HCT116 (cell line): ENCODE data around the gene TOMM34. TPM values are rescaled to one million over a fixed set of nuclear protein-coding genes. Genes with fewer than 3 reads are reported as not detected.
A peak's percentile ranks its signal among the peaks of the same experiment; 100 is the strongest.

Source experiments
- ATAC-seq: fragments of 200-7000 bp; cut with Tn5 transposase; 2 replicates; pipeline ENCODE4 v1.9.1; 2020; ENCODE audit warnings: mild to moderate bottlenecking, moderate library complexity
- Bru-seq: library from RNA; stranded (reverse); fragments of 400-500 nt; gene quantifications from one replicate; lab custom pipeline; 2021; lab: Mats Ljungman, UMichigan
- BruChase-seq, 2 experiments: library from RNA; stranded (reverse); fragments of 400-500 nt; gene quantifications; one replicate each; lab custom pipeline; 2021; lab: Mats Ljungman, UMichigan
- BruUV-seq: library from RNA; stranded (reverse); fragments of 400-500 nt; replicated peaks from 2 replicates; lab custom pipeline; 2021; lab: Mats Ljungman, UMichigan
- CTCF ChIA-PET: fragments of 300-600 bp; sonication (Branson Sonifier 250); formaldehyde crosslinking; loops from one replicate; lab custom pipeline; 2021; ENCODE audit warnings: antibody characterized with exemption; lab: Charles Lee
- POLR2A ChIA-PET: fragments of 300-600, 350-600 bp; sonication (Branson Sonifier 250); formaldehyde crosslinking; loops from one replicate; lab custom pipeline; 2021; ENCODE audit warnings: antibody characterized with exemption; lab: Charles Lee
- RAD21 ChIA-PET, 2 experiments: fragments of 300-600 bp; sonication (Branson Sonifier 250); formaldehyde crosslinking; loops; one replicate each; lab custom pipeline; 2023; ENCODE audit warnings: low total read pairs in 2 of 2; ENCODE audit not compliant: uncharacterized antibody in 2 of 2, unreplicated experiment in 2 of 2, low non-redundant PET in 1 of 2; lab: Charles Lee
- DNase-seq: peaks from one replicate; pipeline ENCODE4 v3.0.0-alpha.2; 2010; ENCODE audit warnings: low read depth, low spot score
- H2AFZ ChIP-seq: fragments of 200-600 bp; shearing (Covaris generic), sonication (generic); 2 replicates; pipeline ENCODE4 v1.6.1; 2017; ENCODE audit warnings: low read depth, mixed run types, mixed read lengths, antibody characterized with exemption, low read length; ENCODE audit not compliant: poor library complexity, severe bottlenecking
- H3K27ac ChIP-seq: 2 replicates; pipeline ENCODE4 v1.5.1; 2012; ENCODE audit warnings: low read depth, low read length
- H3K27me3 ChIP-seq: fragments of 200-600 bp; sonication (generic); 2 replicates; pipeline ENCODE4 v1.6.1; 2016; ENCODE audit warnings: mixed run types, low read length, mixed read lengths; ENCODE audit not compliant: insufficient read depth
- H3K36me3 ChIP-seq, 2 experiments: fragments of 200-500 bp in 1 of 2; fragments of 200-600 bp in 1 of 2; sonication (Bioruptor generic) in 1 of 2; sonication (generic) in 1 of 2; 2 replicates each; pipeline versions ENCODE4 v1.5.1 to v1.6.1; 2014 to 2016; ENCODE audit warnings: low read length in 2 of 2, inconsistent platforms in 1 of 2, mixed read lengths in 1 of 2, mixed run types in 1 of 2; ENCODE audit not compliant: insufficient read depth in 2 of 2, control insufficient read depth in 1 of 2
- H3K4me1 ChIP-seq, 2 experiments: fragments of 200-600 bp in 1 of 2; sonication (generic) in 1 of 2; 2 replicates each; pipeline versions ENCODE4 v1.5.1 to v1.6.1; 2012 to 2017; ENCODE audit warnings: low read length in 2 of 2, inconsistent platforms in 1 of 2, mild to moderate bottlenecking in 1 of 2, mixed read lengths in 1 of 2, mixed run types in 1 of 2, moderate library complexity in 1 of 2; ENCODE audit not compliant: insufficient read depth in 2 of 2, control insufficient read depth in 1 of 2
- H3K4me2 ChIP-seq: fragments of 200-600 bp; sonication (generic); 2 replicates; pipeline ENCODE4 v1.6.1; 2017; ENCODE audit warnings: mixed run types, low read length, mixed read lengths
- H3K4me3 ChIP-seq, 2 experiments: fragments of 200-600 bp in 1 of 2; sonication (generic) in 1 of 2; replicated peaks in 1 of 2; 2 replicates each; pipeline ENCODE4 v1.5.1; 2011 to 2016; ENCODE audit warnings: low read length in 2 of 2, control low read depth in 1 of 2, low read depth in 1 of 2, mild to moderate bottlenecking in 1 of 2, mixed read lengths in 1 of 2, mixed run types in 1 of 2
- H3K79me2 ChIP-seq: fragments of 200-600 bp; sonication (generic); 2 replicates; pipeline ENCODE4 v1.6.1; 2017; ENCODE audit warnings: mild to moderate bottlenecking, mixed run types, low read length, moderate library complexity, mixed read lengths; ENCODE audit not compliant: insufficient read depth
- H3K9ac ChIP-seq: fragments of 200-600 bp; sonication (generic); 2 replicates; pipeline ENCODE4 v1.6.1; 2016; ENCODE audit warnings: low read length, mixed read lengths
- H3K9me2 ChIP-seq: fragments of 200-600 bp; sonication (generic), shearing (Covaris generic); 2 replicates; pipeline ENCODE4 v1.6.1; 2017; ENCODE audit warnings: mixed run types, mild to moderate bottlenecking, moderate library complexity; ENCODE audit not compliant: insufficient read depth
- H3K9me3 ChIP-seq, 2 experiments: fragments of 200-500 bp in 1 of 2; fragments of 200-600 bp in 1 of 2; sonication (Bioruptor generic) in 1 of 2; sonication (generic) in 1 of 2; 2 replicates each; pipeline ENCODE4 v1.6.1; 2014 to 2017; ENCODE audit warnings: low read length in 2 of 2, mixed read lengths in 2 of 2, inconsistent platforms in 1 of 2, low read depth in 1 of 2, mild to moderate bottlenecking in 1 of 2, mixed run types in 1 of 2, moderate library complexity in 1 of 2; ENCODE audit not compliant: control insufficient read depth in 1 of 2, insufficient read depth in 1 of 2
- H4K20me1 ChIP-seq: fragments of 200-600 bp; sonication (generic), shearing (Covaris generic); 2 replicates; pipeline ENCODE4 v1.6.1; 2017; ENCODE audit warnings: mixed run types, mild to moderate bottlenecking, moderate library complexity; ENCODE audit not compliant: insufficient read depth
- EGR1 ChIP-seq: IDR thresholded peaks from 2 replicates; pipeline ENCODE4 v1.6.1; 2012; ENCODE audit warnings: low read depth
- ELF1 ChIP-seq: IDR thresholded peaks from 2 replicates; pipeline ENCODE4 v1.6.1; 2012; ENCODE audit warnings: low read depth, borderline replicate concordance
- FOSL1 ChIP-seq: IDR thresholded peaks from 2 replicates; pipeline ENCODE4 v1.6.1; 2012; ENCODE audit warnings: low read depth
- MAX ChIP-seq: IDR thresholded peaks from 2 replicates; pipeline ENCODE4 v1.6.1; 2012
- POLR2A ChIP-seq: IDR thresholded peaks from 2 replicates; pipeline ENCODE4 v1.7.0; 2011; ENCODE audit warnings: borderline replicate concordance; ENCODE audit not compliant: insufficient read depth, insufficient read length; ENCODE audit errors: extremely low read depth
- POLR2AphosphoS5 ChIP-seq: IDR thresholded peaks from 2 replicates; pipeline ENCODE4 v1.6.1; 2011; ENCODE audit warnings: mild to moderate bottlenecking, low read depth, low read length, moderate library complexity
- SIN3A ChIP-seq: IDR thresholded peaks from 2 replicates; pipeline ENCODE4 v1.6.1; 2012; ENCODE audit warnings: low read depth
- SP1 ChIP-seq: IDR thresholded peaks from 2 replicates; pipeline ENCODE4 v1.6.1; 2012; ENCODE audit warnings: low read depth
- TCF7L2 ChIP-seq: IDR thresholded peaks from 2 replicates; pipeline ENCODE4 v1.7.0; 2011; ENCODE audit warnings: borderline replicate concordance, inconsistent platforms; ENCODE audit not compliant: insufficient read depth, insufficient read length; ENCODE audit errors: extremely low read depth
- YY1 ChIP-seq: IDR thresholded peaks from 2 replicates; pipeline ENCODE4 v1.6.1; 2011; ENCODE audit warnings: low read length, low read depth, moderate library complexity, mild to moderate bottlenecking; ENCODE audit not compliant: insufficient replicate concordance; ENCODE audit errors: extremely low read depth
- ZBTB33 ChIP-seq: IDR thresholded peaks from 2 replicates; pipeline ENCODE4 v1.6.1; 2011; ENCODE audit warnings: mild to moderate bottlenecking, low read length, moderate library complexity; ENCODE audit not compliant: insufficient replicate concordance; ENCODE audit errors: extremely low read depth
- ZFX ChIP-seq: fragments of 450-650 bp; IDR thresholded peaks from 2 replicates; pipeline ENCODE4 v1.6.1; 2017
- intact Hi-C: fragments of 100-400 bp; cut with micrococcal nuclease; formaldehyde crosslinking; loops from 2 replicates; pipeline ENCODE4 v1.10.0; 2022
- long read RNA-seq: library from polyadenylated mRNA; unstranded; transcript quantifications from one replicate; pipeline ENCODE4 v2.0.0, GENCODE V29; 2021; ENCODE audit not compliant: unreplicated experiment
- polyA plus RNA-seq: library from polyadenylated mRNA; unstranded; fragments of >200 nt; gene quantifications from 2 replicates; pipeline ENCODE4 v1.2.1, GENCODE V29; 2012; ENCODE audit warnings: missing spikeins
- total RNA-seq: library from RNA; stranded (reverse); gene quantifications from one replicate; pipeline ENCODE4 v1.2.1, GENCODE V29; 2021; ENCODE audit not compliant: unreplicated experiment
- TF ChIP-seq, protein P1 (sequence below): IDR thresholded peaks from 2 replicates; pipeline ENCODE4 v1.6.1; 2012; ENCODE audit warnings: low read depth

The TOMM34 gene
- total RNA-seq, result 51.7 TPM
- polyA plus RNA-seq, result 35.9 and 47.4 TPM in 2 replicates
- percentile 89 among the genes with signal in this experiment for Bru-seq, nascent RNA
- percentile 85 among the genes with signal in this experiment for BruChase-seq, experiment 1, labeled RNA remaining after a 6-hour chase
- BruChase-seq, experiment 2, labeled RNA remaining after a 2-hour chase, result percentile 76 among the genes with signal in this experiment
- long read RNA-seq, transcript TOMM34-201 (7 exons, 2,062 nt), result major isoform, 70 of 136 reads
- long read RNA-seq, partial matches to known transcripts, result 5 of 136 reads
- long read RNA-seq, other reads (novel, unspliced or antisense), result 61 of 136 reads

DNA sequence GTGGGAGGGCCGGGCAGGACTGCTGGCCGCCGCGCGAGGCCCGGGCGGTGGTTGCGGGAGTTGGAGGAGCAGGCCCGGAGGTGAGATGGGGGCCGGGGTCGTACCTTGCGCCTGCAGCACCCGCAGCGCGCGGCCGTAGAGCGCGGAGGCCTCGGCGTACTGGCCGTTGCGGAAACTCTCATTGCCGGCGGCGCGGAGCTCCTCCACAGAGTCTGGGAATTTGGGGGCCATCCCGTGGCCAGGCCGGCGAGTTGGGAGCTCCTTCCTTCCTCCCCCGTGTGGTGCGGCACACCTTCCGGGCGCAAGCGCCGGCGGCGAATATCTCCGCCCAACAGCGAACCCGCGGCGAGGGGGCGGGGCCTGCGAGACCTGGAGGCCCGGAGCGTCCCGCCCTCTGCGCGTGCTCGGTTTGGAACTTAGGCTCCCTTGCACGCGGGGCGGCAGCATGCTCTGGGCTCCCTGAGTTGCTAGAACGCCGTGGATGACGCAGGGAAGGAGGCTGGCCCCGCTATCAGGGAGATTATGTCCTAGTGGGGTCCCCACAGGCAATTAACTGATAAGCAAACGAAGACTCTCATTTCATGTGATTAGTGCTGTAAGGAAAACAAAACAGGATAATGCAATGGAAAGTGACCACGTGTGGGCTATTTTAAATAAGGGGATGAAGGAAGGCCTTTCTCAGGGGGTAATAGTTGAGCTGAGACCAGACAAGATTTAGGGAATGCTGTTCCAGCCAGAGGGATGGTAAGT, at the start of gene TOMM34:
TSS of gene TOMM34 (minus strand) at position 295 of the 750 bp plus-strand sequence. CDS start at position 231, 64 bp downstream.
- peak within 1 kb of the TSS; percentile 46 for H3K27ac ChIP-seq
- intact Hi-C loops, result no loop called here
- peak within 1 kb of the TSS; percentile 86 for H3K9ac ChIP-seq
- ChIA-PET POLR2A (interaction anchor here (0.8 to 1.5 kb wide), 4 partner anchors 9 to 19 kb away, joined by 3 to 9 read pairs (median 4); no protein-coding TSS in a partner anchor), RAD21 (no interaction called here), CTCF (interaction anchor here (1.0 kb wide), 1 partner anchor 9 kb away, joined by 3 read pairs; no protein-coding TSS in a partner anchor)
- BruUV-seq, result no TSS peak
- no peaks in the 10 kb centered on the region for H3K9me3 ChIP-seq
- no peaks in the 10 kb centered on the region for H3K9me2 ChIP-seq
- H3K4me3 ChIP-seq, result peak within 1 kb of the TSS; percentile 51 to 92
- DNase-seq, result peak; percentile 88
- no peaks in the 10 kb centered on the region for H4K20me1 ChIP-seq
- H3K27me3 ChIP-seq, result no peaks in the 10 kb centered on the region
- peak; percentile 89 for TF ChIP-seq ZFX
- peak; percentile 46 for TF ChIP-seq ZBTB33
- no peak for TF ChIP-seq FOSL1
- TF ChIP-seq POLR2AphosphoS5, result peak; percentile 97
- TF ChIP-seq YY1, result peak; percentile 8
- TF ChIP-seq MAX, result peak; percentile 98
- TF ChIP-seq POLR2A, result peak; percentile 45
- TF ChIP-seq SIN3A, result peak; percentile 93
- peak; percentile 9 for TF ChIP-seq TCF7L2
- TF ChIP-seq ELF1, result no peak
- TF ChIP-seq, protein P1, sequence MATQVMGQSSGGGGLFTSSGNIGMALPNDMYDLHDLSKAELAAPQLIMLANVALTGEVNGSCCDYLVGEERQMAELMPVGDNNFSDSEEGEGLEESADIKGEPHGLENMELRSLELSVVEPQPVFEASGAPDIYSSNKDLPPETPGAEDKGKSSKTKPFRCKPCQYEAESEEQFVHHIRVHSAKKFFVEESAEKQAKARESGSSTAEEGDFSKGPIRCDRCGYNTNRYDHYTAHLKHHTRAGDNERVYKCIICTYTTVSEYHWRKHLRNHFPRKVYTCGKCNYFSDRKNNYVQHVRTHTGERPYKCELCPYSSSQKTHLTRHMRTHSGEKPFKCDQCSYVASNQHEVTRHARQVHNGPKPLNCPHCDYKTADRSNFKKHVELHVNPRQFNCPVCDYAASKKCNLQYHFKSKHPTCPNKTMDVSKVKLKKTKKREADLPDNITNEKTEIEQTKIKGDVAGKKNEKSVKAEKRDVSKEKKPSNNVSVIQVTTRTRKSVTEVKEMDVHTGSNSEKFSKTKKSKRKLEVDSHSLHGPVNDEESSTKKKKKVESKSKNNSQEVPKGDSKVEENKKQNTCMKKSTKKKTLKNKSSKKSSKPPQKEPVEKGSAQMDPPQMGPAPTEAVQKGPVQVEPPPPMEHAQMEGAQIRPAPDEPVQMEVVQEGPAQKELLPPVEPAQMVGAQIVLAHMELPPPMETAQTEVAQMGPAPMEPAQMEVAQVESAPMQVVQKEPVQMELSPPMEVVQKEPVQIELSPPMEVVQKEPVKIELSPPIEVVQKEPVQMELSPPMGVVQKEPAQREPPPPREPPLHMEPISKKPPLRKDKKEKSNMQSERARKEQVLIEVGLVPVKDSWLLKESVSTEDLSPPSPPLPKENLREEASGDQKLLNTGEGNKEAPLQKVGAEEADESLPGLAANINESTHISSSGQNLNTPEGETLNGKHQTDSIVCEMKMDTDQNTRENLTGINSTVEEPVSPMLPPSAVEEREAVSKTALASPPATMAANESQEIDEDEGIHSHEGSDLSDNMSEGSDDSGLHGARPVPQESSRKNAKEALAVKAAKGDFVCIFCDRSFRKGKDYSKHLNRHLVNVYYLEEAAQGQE, result no peak
- peak; percentile 72 for TF ChIP-seq EGR1
- TF ChIP-seq SP1, result peak; percentile 39; the same call in 1 of the 2 replicates
- H2AFZ ChIP-seq, result no peak within 1 kb of the TSS
- peaks cover 15 to 18% of the 10 kb centered on the region in 2 experiments; a peak in 3 of 4 replicates for H3K36me3 ChIP-seq
- H3K4me1 ChIP-seq, result peaks cover 21 to 44% of the 10 kb centered on the region in 2 experiments
- peak within 1 kb of the TSS; percentile 90 for H3K4me2 ChIP-seq
- H3K79me2 ChIP-seq, result peaks cover 43% of the 10 kb centered on the region
- ATAC-seq, result peak; percentile 93
